Measurements from ENCODE around the gene HAUS7.

DNA sequence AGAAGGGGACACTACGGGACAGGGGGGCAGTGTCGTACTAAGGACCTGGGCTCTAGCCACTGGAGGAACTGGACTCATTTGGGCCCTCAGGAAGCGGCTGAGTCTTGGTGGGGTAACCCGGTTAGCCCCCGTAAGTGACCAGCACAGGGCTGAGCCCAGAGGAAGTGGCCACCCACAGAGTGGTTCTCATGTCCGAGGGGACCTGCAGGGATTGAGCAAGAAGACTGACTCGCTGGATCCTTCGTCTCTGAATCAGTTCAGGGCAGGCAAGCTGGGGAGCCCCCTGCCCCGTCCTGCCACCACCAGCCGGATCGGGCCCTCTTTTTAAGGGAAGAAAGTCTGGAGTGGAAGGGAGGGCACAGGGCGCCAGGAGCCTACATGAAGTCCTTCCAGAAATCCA is 23.7 kb upstream of the HAUS7 start:
- TF ChIP-seq, protein P1, sequence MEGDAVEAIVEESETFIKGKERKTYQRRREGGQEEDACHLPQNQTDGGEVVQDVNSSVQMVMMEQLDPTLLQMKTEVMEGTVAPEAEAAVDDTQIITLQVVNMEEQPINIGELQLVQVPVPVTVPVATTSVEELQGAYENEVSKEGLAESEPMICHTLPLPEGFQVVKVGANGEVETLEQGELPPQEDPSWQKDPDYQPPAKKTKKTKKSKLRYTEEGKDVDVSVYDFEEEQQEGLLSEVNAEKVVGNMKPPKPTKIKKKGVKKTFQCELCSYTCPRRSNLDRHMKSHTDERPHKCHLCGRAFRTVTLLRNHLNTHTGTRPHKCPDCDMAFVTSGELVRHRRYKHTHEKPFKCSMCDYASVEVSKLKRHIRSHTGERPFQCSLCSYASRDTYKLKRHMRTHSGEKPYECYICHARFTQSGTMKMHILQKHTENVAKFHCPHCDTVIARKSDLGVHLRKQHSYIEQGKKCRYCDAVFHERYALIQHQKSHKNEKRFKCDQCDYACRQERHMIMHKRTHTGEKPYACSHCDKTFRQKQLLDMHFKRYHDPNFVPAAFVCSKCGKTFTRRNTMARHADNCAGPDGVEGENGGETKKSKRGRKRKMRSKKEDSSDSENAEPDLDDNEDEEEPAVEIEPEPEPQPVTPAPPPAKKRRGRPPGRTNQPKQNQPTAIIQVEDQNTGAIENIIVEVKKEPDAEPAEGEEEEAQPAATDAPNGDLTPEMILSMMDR (IDR thresholded peaks at IDR 0.05; ENCODE audit: control extremely low read depth in 1 of 3, insufficient read depth in 1 of 3, low read depth in 1 of 3, low read length in 3 of 3), result no peak
- no peak for TF ChIP-seq RBBP5 (IDR thresholded peaks at IDR 0.05; ENCODE audit: borderline replicate concordance, low read depth, low read length)
- TF ChIP-seq, protein P2, sequence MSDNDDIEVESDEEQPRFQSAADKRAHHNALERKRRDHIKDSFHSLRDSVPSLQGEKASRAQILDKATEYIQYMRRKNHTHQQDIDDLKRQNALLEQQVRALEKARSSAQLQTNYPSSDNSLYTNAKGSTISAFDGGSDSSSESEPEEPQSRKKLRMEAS (IDR thresholded peaks at IDR 0.05), result no peak
- TF ChIP-seq KDM1A (IDR thresholded peaks at IDR 0.05; ENCODE audit: borderline replicate concordance, low read length), result no peak
- TF ChIP-seq POLR2AphosphoS5 (IDR thresholded peaks at IDR 0.05; ENCODE audit: low read depth, low read length), result no peak
- no peak for TF ChIP-seq CHD2 (IDR thresholded peaks at IDR 0.05; ENCODE audit: low read length)
- no peak for TF ChIP-seq ASH2L (IDR thresholded peaks at IDR 0.05; ENCODE audit: low read length)
